Activated naive CD8-positive, alpha-beta T cell treated with anti-CD3 and anti-CD28 coated beads for 36 hours (primary cell): ENCODE measurements around the gene GLRA3. TPM values are rescaled to one million over a fixed set of nuclear protein-coding genes. Genes with fewer than 3 reads are reported as not detected.
"Not testable (repeated sequence)": the region's sequence is repeated elsewhere in the genome, so short reads cannot be mapped to it uniquely, and the experiment has no call there.

ENCODE experiments used
- DNase-seq: peaks from one replicate; pipeline ENCODE4 v3.0.0; 2021
- H3K27ac Mint-ChIP-seq: one replicate; pipeline ENCODE4 v1.8.0; 2022; ENCODE audit warnings: mild to moderate bottlenecking, moderate library complexity, mixed read lengths
- H3K27me3 Mint-ChIP-seq: one replicate; pipeline ENCODE4 v1.8.0; 2022; ENCODE audit warnings: mild to moderate bottlenecking, mixed read lengths
- H3K36me3 Mint-ChIP-seq: one replicate; pipeline ENCODE4 v1.8.0; 2021; ENCODE audit warnings: mild to moderate bottlenecking, mixed read lengths
- H3K4me1 Mint-ChIP-seq: one replicate; pipeline ENCODE4 v1.8.0; 2021; ENCODE audit warnings: mixed read lengths
- H3K4me3 Mint-ChIP-seq: one replicate; pipeline ENCODE4 v1.8.0; 2022; ENCODE audit warnings: mild to moderate bottlenecking, moderate library complexity, mixed read lengths
- H3K9me3 Mint-ChIP-seq: one replicate; pipeline ENCODE4 v1.8.0; 2022; ENCODE audit warnings: mixed read lengths
- total RNA-seq, 2 experiments: library from RNA; stranded (reverse); gene quantifications; one replicate each; pipeline ENCODE4 v1.2.3, GENCODE V29; 2021

GLRA3 gene
- total RNA-seq, 2 experiments from 2014 or later, result not detected

DNA sequence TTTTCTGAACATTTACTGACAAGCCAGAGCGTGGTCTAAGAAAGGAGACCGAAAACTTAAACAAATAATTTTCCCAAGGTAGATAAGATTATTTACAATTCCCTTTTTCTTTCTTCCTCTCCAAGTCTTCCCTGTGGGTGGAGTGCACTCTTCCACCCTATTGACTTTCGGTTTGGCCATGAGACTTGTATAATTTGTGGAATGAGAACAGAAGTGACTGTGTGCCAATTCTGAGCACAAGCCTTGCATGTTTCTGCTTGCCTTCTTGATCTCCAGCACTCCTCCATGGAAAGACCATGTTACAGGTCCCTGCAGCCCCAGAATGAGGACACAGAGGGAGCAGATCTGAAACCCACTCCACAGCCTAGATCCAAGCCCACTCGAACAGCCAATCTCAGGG lies 156.8 kb downstream of the GLRA3 start:
- Mint-ChIP-seq H3K4me1 (no peaks in the 10 kb centered on the region), H3K27ac (no peak overlapping the region), H3K9me3 (no peaks in the 10 kb centered on the region), H3K36me3 (no peaks in the 10 kb centered on the region), H3K4me3 (no peak overlapping the region), H3K27me3 (peaks cover 5% of the 10 kb centered on the region)
- no peak for DNase-seq

- Mint-ChIP-seq H3K9me3 (no peaks in the 10 kb centered on the region), H3K4me1 (no peaks in the 10 kb centered on the region), H3K36me3 (no peaks in the 10 kb centered on the region), H3K27ac (no peak overlapping the region), H3K4me3 (no peak overlapping the region), H3K27me3 (peaks cover 8% of the 10 kb centered on the region)
- DNase-seq, result no peak
These were observed 159.8 kb downstream of the GLRA3 start for GRCh38 chr4:174669270-174669669.

DNA sequence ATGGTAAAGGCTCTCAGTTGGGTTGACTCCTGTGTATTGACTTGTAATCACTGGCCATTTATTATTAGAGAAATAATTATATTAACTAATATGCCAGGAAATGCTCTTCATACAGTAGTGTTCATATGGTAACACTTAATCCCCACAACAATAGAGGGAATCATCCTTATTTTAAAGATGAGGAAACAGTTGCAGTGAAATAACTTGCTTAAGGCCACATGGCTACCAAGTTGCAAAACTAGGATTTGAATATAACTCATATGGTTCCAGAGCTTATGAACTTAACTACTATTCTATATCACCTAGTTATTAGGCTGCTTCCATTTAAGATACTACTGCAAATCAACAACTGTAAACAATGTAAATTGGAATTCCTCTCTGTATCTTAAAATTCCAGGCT lies 163.2 kb downstream of the GLRA3 start:
- Mint-ChIP-seq H3K27ac (no peak overlapping the region), H3K4me1 (no peaks in the 10 kb centered on the region), H3K9me3 (no peaks in the 10 kb centered on the region), H3K4me3 (no peak overlapping the region), H3K27me3 (peaks cover 9% of the 10 kb centered on the region), H3K36me3 (no peaks in the 10 kb centered on the region)
- no peak for DNase-seq

- no peaks in the 10 kb centered on the region for H3K9me3 Mint-ChIP-seq
These were observed 165.8 kb downstream of the GLRA3 start for GRCh38 chr4:174663216-174663615.

DNA sequence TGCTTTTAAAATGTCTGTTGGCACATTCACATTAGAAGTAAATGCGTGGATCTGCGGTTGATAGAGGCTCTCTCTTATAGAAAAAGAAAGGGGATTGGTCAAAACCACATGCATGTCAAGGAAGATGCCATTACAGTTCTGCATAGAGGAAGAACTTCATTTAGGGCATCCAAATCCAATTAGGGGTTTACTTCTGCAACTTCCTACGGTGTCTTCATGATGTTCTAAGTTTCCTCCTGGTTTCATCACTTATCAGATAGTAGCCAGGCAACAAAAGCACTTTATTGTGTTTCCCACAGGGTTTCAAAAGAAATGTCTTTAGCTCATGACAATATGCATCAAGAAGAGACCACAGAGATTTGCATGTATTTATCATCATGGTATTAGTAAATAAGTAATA lies 170.8 kb downstream of the GLRA3 start:
- no peak overlapping the region for H3K4me3 Mint-ChIP-seq
- no peaks in the 10 kb centered on the region for H3K36me3 Mint-ChIP-seq
- H3K4me1 Mint-ChIP-seq, result no peaks in the 10 kb centered on the region
- no peaks in the 10 kb centered on the region for H3K9me3 Mint-ChIP-seq
- no peak overlapping the region for H3K27ac Mint-ChIP-seq
- H3K27me3 Mint-ChIP-seq, result peaks cover 3% of the 10 kb centered on the region
- DNase-seq, result no peak

More at GRCh38 chr4:174663216-174663615, 165.8 kb downstream of the GLRA3 start:
- H3K27ac Mint-ChIP-seq, result no peak overlapping the region
- no peak for DNase-seq
- H3K4me1 Mint-ChIP-seq, result no peaks in the 10 kb centered on the region
- peaks cover 12% of the 10 kb centered on the region for H3K27me3 Mint-ChIP-seq
- H3K36me3 Mint-ChIP-seq, result no peaks in the 10 kb centered on the region
- no peak overlapping the region for H3K4me3 Mint-ChIP-seq

GRCh38 chr4:174657472-174657871 lies 171.6 kb downstream of the GLRA3 start:
- H3K9me3 Mint-ChIP-seq, result no peaks in the 10 kb centered on the region
- H3K4me3 Mint-ChIP-seq, result no peak overlapping the region
- H3K27ac Mint-ChIP-seq, result no peak overlapping the region
- H3K4me1 Mint-ChIP-seq, result no peaks in the 10 kb centered on the region
- DNase-seq, result no peak
- H3K36me3 Mint-ChIP-seq, result no peaks in the 10 kb centered on the region
- peaks cover 3% of the 10 kb centered on the region for H3K27me3 Mint-ChIP-seq

- Mint-ChIP-seq H3K27ac (no peak overlapping the region), H3K4me1 (no peaks in the 10 kb centered on the region), H3K4me3 (no peak overlapping the region), H3K36me3 (no peaks in the 10 kb centered on the region), H3K27me3 (no peaks in the 10 kb centered on the region), H3K9me3 (no peaks in the 10 kb centered on the region)
- DNase-seq, result no peak
These were observed 174.4 kb downstream of the GLRA3 start for GRCh38 chr4:174654634-174655033.

DNA sequence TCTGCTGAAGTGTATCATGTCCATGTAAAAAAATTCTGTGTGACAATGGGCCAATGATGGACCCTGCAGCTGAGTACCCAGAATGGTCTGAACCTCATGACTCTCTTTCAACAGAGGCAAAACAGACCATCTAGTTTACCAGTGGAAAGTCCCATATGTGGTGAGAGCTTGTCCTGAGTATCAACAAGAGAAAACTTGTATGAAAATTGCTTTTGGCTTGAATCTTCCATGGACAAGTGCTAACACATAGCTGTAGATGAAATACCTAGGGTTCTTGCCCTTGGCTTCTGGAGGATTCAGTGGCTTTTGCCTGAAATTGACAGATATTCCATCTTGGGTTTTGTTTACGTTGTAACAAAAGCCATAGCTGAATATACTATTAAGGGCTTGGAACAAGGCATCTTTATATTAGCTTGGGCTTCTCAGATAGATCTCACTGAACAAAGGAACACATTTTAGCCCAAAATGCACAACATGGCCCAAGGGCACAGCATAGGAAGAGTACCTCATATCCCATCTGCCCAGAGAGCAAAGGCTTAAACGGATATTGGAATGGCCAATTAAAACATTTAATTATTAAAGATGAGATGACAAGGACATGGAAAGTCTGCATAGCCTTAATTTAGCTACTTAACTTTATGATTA lies 178.2 kb downstream of the GLRA3 start:
- no peaks in the 10 kb centered on the region for H3K36me3 Mint-ChIP-seq
- DNase-seq, result no peak
- no peaks in the 10 kb centered on the region for H3K27me3 Mint-ChIP-seq
- H3K4me1 Mint-ChIP-seq, result no peaks in the 10 kb centered on the region
- no peak overlapping the region for H3K27ac Mint-ChIP-seq
- no peak overlapping the region for H3K4me3 Mint-ChIP-seq
- H3K9me3 Mint-ChIP-seq, result no peaks in the 10 kb centered on the region

DNA sequence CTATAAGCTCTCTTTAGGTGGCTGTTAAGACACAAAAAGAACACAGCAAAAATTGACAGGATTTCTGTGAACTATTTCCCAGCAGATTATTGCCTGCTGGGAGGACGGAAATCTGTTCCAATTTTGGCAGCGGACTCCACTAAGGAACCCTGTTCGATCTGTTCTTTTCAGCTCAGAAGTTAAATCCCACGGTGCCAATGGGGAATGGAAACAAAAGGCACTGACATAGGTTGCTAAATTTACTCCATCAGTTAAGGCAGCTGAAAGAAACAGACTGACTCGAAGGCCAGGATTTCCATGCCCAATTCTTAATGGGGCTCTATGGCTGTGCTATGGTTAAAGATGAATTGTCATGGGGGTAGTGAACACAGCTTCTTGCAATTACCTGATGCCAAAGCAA lies 180.2 kb downstream of the GLRA3 start:
- H3K4me1 Mint-ChIP-seq, result no peaks in the 10 kb centered on the region
- no peak for DNase-seq
- no peak overlapping the region for H3K4me3 Mint-ChIP-seq
- H3K36me3 Mint-ChIP-seq, result no peaks in the 10 kb centered on the region
- H3K9me3 Mint-ChIP-seq, result no peaks in the 10 kb centered on the region
- H3K27me3 Mint-ChIP-seq, result no peaks in the 10 kb centered on the region
- H3K27ac Mint-ChIP-seq, result no peak overlapping the region

- DNase-seq, result no peak
- Mint-ChIP-seq H3K27me3 (no peaks in the 10 kb centered on the region), H3K36me3 (no peaks in the 10 kb centered on the region), H3K9me3 (no peaks in the 10 kb centered on the region), H3K4me3 (no peak overlapping the region), H3K27ac (no peak overlapping the region), H3K4me1 (no peaks in the 10 kb centered on the region)
These were observed 182.7 kb downstream of the GLRA3 start for GRCh38 chr4:174646326-174646725.

GRCh38 chr4:174640146-174640545 lies 188.9 kb downstream of the GLRA3 start:
- Mint-ChIP-seq H3K27me3 (no peaks in the 10 kb centered on the region), H3K4me1 (no peaks in the 10 kb centered on the region), H3K27ac (no peak overlapping the region), H3K4me3 (no peak overlapping the region), H3K9me3 (no peaks in the 10 kb centered on the region), H3K36me3 (no peaks in the 10 kb centered on the region)
- DNase-seq, result no peak

DNA sequence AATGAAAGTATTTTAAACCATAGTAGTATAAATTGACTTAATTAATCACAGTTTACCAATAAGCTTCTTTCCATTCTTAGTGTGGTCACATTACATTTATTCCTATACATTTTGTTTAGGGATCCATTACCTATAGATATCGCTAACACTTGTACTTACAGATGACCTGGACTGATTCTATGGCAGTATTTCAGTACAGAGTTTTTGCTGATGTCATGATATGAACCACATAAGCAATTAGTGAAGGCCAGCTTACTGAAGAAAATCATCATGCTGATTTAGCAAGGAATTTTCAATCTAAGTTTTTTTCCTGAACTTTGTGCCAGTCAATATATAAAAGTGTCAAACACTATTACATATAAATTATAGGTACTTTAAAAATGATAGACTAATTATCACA lies 193.3 kb downstream of the GLRA3 start:
- no peaks in the 10 kb centered on the region for H3K36me3 Mint-ChIP-seq
- H3K27ac Mint-ChIP-seq, result no peak overlapping the region
- DNase-seq, result no peak
- H3K4me3 Mint-ChIP-seq, result no peak overlapping the region
- no peaks in the 10 kb centered on the region for H3K27me3 Mint-ChIP-seq
- H3K4me1 Mint-ChIP-seq, result no peaks in the 10 kb centered on the region
- no peaks in the 10 kb centered on the region for H3K9me3 Mint-ChIP-seq

DNA sequence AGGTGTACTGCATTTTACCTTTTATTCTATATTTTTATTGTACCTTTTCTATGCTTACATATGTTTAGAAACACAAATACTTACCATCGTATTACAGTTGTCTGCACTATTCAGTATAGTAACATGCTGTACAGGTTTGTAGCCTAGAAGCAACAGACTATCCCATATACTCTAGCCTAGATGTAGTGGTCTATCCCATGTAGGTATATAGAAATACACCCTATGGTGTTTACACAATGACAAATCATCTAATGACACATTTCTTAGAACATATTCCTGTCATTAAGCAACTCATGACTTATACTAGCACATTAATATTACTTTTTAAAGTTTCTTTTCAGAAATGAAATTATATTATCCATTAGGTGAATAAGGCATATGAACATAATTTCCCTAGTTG lies 195.6 kb downstream of the GLRA3 start:
- no peak for DNase-seq
- Mint-ChIP-seq H3K4me1 (no peaks in the 10 kb centered on the region), H3K27ac (no peak overlapping the region), H3K9me3 (no peaks in the 10 kb centered on the region), H3K27me3 (no peaks in the 10 kb centered on the region), H3K4me3 (no peak overlapping the region), H3K36me3 (no peaks in the 10 kb centered on the region)

DNA sequence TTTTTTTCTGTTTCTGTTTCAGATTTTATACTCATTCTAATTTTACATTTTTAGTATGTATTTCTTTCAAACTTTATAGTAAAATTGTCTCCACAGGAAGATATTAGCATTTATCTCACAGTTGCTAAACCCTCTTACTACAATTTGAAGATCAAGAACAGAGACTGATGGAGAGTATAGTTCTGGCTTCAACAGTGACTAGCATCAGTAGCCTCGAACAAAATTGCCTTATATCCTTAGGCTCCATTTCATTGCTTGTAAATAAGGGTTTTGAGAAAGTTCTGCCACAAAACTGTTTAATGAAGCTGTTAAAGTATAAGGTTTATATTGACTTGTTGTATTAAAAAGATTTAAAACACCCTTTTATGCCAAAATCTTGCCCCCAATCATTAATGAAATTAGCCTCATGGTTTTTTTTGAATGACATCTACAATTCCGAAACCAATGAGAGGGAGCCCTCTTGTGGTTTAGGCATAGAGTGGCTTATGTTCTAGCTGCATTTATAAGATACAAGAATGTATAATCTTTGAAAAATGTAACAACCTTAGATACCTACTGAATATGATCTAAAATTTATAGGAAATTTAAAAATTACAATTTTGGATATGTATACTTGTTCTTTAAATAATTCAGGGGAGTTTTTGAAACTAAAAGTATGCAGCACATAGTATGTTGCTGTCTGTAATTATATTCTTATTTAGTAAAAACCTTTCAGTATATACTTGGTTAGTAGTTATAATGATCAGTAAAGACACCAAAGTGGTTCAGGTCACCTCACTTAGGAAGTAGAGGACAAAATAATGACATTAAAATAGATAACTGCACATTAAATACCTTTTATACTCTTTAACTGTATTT lies 196.9 kb downstream of the GLRA3 start:
- no peaks in the 10 kb centered on the region for H3K9me3 Mint-ChIP-seq
- H3K27ac Mint-ChIP-seq, result no peak overlapping the region
- no peaks in the 10 kb centered on the region for H3K36me3 Mint-ChIP-seq
- H3K27me3 Mint-ChIP-seq, result no peaks in the 10 kb centered on the region
- H3K4me1 Mint-ChIP-seq, result no peaks in the 10 kb centered on the region
- DNase-seq, result no peak
- no peak overlapping the region for H3K4me3 Mint-ChIP-seq

DNA sequence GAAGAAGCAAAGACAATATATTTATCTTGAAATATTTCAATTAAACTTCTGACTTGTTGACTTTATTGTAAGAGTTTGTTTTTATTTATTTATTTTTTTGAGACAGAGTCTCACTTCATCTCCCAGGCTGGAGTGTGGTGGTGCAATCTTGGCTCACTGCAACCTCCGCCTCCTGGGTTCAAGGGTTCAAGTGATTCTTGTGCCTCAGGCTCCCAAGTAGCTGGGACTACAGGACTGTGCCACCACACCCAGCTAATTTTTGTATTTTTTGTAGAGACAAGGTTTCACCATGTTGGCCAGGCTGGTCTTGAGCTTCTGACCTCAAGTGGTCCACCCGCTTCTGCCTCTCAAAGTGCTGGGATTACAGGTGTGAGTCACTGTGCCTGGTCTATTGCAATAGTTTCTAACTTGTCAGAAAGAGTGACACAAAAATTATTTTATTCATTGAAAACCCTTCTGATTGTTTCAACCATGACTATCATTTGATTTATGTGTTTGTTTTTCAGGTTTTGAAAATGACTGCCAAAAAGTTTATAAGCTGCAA lies 199.1 kb downstream of the GLRA3 start:
- H3K4me1 Mint-ChIP-seq, DNase-seq, H3K9me3 Mint-ChIP-seq, H3K27me3 Mint-ChIP-seq, H3K4me3 Mint-ChIP-seq, H3K36me3 Mint-ChIP-seq, H3K27ac Mint-ChIP-seq: not testable (repeated sequence)

DNA sequence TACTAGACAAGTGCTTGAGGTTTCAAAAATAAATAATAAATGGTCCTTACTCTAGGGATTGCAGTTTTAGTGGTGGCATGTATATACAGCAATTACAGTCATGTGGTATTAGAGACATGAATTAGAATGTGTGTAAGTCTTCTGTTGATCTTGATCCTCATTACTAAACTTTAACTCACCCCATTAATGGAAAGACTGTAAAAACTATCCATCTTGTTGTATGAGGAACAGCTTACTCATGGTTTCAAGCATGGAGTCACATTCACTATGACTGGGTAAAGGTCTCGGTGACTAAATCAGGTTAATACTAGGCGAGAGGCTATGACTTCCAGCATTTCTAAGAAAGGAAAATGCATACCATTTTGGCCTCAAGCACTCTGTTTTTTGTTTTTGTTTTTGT lies 199.8 kb downstream of the GLRA3 start:
- Mint-ChIP-seq H3K4me1 (no peaks in the 10 kb centered on the region), H3K27me3 (no peaks in the 10 kb centered on the region), H3K4me3 (no peak overlapping the region), H3K9me3 (no peaks in the 10 kb centered on the region), H3K36me3 (no peaks in the 10 kb centered on the region), H3K27ac (no peak overlapping the region)
- no peak for DNase-seq
